RWPE1 (cell line): Measurements from ENCODE around the gene MDM2.
"Not testable (repeated sequence)": the region's sequence is repeated elsewhere in the genome, so short reads cannot be mapped to it uniquely, and the experiment has no call there.

ENCODE experiments used
- CTCF ChIA-PET: fragments of 350-600 bp; sonication (Branson Sonifier 250); formaldehyde crosslinking; extraction: SDS; loops from one replicate; lab custom pipeline; 2021; lab: Yijun Ruan, JAX
- POLR2A ChIA-PET: fragments of 400-600 bp; formaldehyde crosslinking; extraction: SDS; loops from one replicate; lab custom pipeline; 2020; ENCODE audit warnings: antibody characterized with exemption; ENCODE audit not compliant: low non-redundant PET; lab: Yijun Ruan, JAX
- DNase-seq: peaks from one replicate; pipeline ENCODE4 v3.0.0; 2012; ENCODE audit warnings: low spot score
- H3K27ac ChIP-seq: fragments of 450-650 bp; 2 replicates; pipeline ENCODE4 v1.5.1; 2017
- CTCF ChIP-seq: fragments of 450-650 bp; conservative IDR thresholded peaks from 2 replicates; pipeline ENCODE4 v1.5.1; 2017; ENCODE audit warnings: low read depth, mild to moderate bottlenecking

Gene MDM2

DNA sequence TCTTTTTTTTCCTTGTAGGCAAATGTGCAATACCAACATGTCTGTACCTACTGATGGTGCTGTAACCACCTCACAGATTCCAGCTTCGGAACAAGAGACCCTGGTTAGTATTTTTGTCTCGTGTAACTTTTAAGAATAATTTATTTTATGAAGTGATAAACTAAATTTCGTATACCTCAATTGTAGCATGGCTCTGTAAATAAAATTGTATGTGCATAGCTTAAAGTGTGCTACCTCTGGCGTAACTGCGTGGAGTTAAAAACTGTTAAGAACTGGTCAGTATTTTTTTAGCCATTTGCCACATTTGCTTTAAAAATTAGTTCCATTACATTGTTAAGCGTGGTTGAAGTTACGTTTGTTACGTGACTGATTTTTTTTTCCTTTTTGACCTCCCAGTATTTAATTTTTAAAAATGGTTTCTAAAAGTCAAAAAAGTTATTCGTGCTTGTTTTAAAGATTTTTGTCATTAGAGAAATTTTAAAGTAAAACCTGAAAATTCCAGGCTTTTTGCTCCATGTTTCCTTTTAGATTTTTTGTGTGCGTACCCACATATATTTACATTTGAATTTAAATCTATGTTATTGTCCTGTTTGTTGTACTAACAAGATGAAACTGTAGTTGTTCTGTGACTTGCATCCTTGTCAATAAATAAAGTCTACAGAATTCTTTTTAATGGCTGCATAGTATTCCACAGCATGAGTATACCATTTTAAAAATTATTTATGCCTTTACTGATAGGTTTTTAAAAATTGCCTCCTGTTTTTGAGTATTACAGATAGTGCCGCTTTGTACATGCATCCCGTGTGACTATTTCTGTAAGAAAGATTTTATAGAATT lies 1.4 kb downstream of the MDM2 start:
- POLR2A ChIA-PET, result interaction anchor here (0.5 to 1.3 kb wide), 2 partner anchors 10 to 29 kb away, joined by 5 to 7 read pairs; no protein-coding TSS in a partner anchor
- CTCF ChIA-PET, result interaction anchor here (0.6 kb wide), 1 partner anchor 70 kb away, joined by 4 read pairs; no protein-coding TSS in a partner anchor

GRCh38 chr12:68810027-68810389 lies 2.0 kb downstream of the MDM2 start:
- H3K27ac ChIP-seq, CTCF ChIA-PET, DNase-seq: not testable (repeated sequence)
- POLR2A ChIA-PET, result interaction anchor here (0.7 kb wide), 1 partner anchor 75 kb away, joined by 6 read pairs; no protein-coding TSS in a partner anchor

More for the DNA sequence above, 1.4 kb downstream of the MDM2 start:
- no peak for TF ChIP-seq CTCF
- peak overlapping the region; percentile 99 for H3K27ac ChIP-seq
- DNase-seq, result no peak

GRCh38 chr12:68811573-68811972 lies 3.6 kb downstream of the MDM2 start:
- DNase-seq, POLR2A ChIA-PET: not testable (repeated sequence)
- CTCF ChIA-PET, result interaction anchor here (0.6 kb wide), 1 partner anchor 1056 kb away, joined by 5 read pairs; no protein-coding TSS in a partner anchor
- H3K27ac ChIP-seq, result peak overlapping the region; percentile 16; the same call in 1 of the 2 replicates

GRCh38 chr12:68812553-68813241 lies 4.7 kb downstream of the MDM2 start:
- CTCF ChIA-PET, result no interaction called here
- no peak overlapping the region for H3K27ac ChIP-seq
- POLR2A ChIA-PET, result interaction anchor here (0.5 kb wide), 1 partner anchor 9 kb away, joined by 3 read pairs; no protein-coding TSS in a partner anchor
- no peak for TF ChIP-seq CTCF
- DNase-seq, result no peak

DNA sequence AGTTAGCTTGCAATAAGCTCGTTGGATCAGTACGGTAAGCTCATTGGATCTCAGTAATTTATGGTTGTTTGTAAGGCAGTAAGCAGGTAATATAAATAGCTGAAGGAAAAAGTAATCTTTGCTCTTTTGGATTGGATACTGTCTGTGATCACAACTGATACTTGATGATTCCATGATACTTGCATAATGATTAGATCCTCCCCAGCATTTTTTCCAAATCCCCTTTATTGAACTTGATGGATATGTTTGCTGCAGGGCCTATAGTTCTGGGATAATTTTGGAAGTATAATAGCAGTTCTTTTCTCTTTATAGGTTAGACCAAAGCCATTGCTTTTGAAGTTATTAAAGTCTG lies 5.2 kb downstream of the MDM2 start:
- CTCF ChIA-PET, result no interaction called here
- no peak for DNase-seq
- TF ChIP-seq CTCF, result no peak
- no peak overlapping the region for H3K27ac ChIP-seq
- POLR2A ChIA-PET, result no interaction called here

GRCh38 chr12:68814490-68815231 lies 6.7 kb downstream of the MDM2 start:
- no peak for DNase-seq
- ChIA-PET CTCF (no interaction called here), POLR2A (interaction anchor here (0.6 kb wide), 1 partner anchor 28 kb away, joined by 4 read pairs; no protein-coding TSS in a partner anchor)
- no peak overlapping the region for H3K27ac ChIP-seq
- TF ChIP-seq CTCF, result no peak
